ENCODE results near the gene LTO1. TPM values are rescaled to one million over a fixed set of nuclear protein-coding genes. Genes with fewer than 3 reads are reported as not detected.

Gene LTO1
- total RNA-seq, 1 donor from 2014 or later, result 24.4 TPM

DNA sequence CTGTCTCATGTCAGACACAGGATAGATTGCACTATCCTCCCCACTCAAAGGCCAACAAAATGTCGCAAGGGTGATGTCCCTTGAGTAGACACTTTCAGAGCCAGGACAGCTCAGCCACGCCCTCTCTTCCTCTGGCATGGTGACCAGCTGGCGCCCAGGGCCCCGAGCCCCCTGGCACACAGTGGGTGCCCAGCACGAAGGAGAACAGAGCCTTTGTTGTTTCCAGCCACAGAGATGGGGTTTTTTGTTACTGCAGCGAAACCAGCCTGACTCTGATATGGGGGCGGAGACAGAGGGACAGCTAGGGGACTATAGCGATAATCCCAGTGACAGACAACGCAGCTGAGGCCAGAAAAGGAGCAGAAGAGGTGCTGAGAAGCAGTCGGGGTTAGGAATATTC lies 57.5 kb downstream of the LTO1 start:
- Mint-ChIP-seq H3K9me3 (no peaks in the 10 kb centered on the region), H3K4me3 (ENCODE audit: low read depth) (no peak overlapping the region), H3K4me1 (ENCODE audit: low read depth) (no peaks in the 10 kb centered on the region), H3K27me3 (ENCODE audit: low read depth) (peaks cover 5% of the 10 kb centered on the region), H3K36me3 (ENCODE audit: low read depth) (no peaks in the 10 kb centered on the region), H3K27ac (no peak overlapping the region)
- no peak for DNase-seq (ENCODE audit: low spot score)
- intact Hi-C loops (cut with micrococcal nuclease), result no loop called here

DNA sequence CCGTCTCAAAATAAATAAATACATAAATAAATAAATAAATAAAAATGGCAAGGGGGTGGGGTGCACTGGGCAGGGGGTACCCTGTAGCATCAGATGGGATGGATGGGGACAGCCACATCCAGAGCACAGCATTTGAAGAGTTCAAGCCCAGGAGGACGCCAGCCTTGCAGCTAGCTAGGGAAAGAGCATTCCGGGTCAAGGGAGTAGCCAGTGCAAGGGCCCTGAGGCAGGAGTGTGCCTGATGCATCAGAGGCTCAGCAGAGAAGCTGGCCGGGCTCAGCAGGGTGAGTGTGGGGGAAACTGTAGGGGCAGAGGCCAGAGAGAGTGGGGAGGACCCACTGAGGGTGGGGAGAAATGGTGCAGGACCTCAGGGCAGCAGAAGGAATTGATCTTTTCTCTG lies 57.9 kb downstream of the LTO1 start:
- intact Hi-C loops (cut with micrococcal nuclease), result no loop called here
- no peaks in the 10 kb centered on the region for H3K9me3 Mint-ChIP-seq
- H3K4me1 Mint-ChIP-seq (ENCODE audit: low read depth), result no peaks in the 10 kb centered on the region
- no peaks in the 10 kb centered on the region for H3K36me3 Mint-ChIP-seq (ENCODE audit: low read depth)
- DNase-seq (ENCODE audit: low spot score), result no peak
- no peak overlapping the region for H3K4me3 Mint-ChIP-seq (ENCODE audit: low read depth)
- no peak overlapping the region for H3K27ac Mint-ChIP-seq
- peaks cover 5% of the 10 kb centered on the region for H3K27me3 Mint-ChIP-seq (ENCODE audit: low read depth)

Other genes with a start within 250 kb of the LTO1 start
- not detected in 2 replicates for gene LINC01488, start 193.7 kb downstream of the LTO1 start, total RNA-seq
- gene CCND1, start 34.2 kb downstream of the LTO1 start, total RNA-seq, result 1.2 and 2.1 TPM in 2 replicates
- not detected in 2 replicates for gene FGF19, start 28.7 kb upstream of the LTO1 start, total RNA-seq
- not detected in 2 replicates for gene FGF4, start 100.0 kb upstream of the LTO1 start, total RNA-seq
- gene FGF3, start 144.1 kb upstream of the LTO1 start, total RNA-seq, result not detected in 2 replicates

Data from activated T-helper 2 cell treated with anti-CD3 and anti-CD28 coated beads, Interferon-gamma antibody, Interleukin-2, Interleukin-4, amounts not matched to agents 10 μg/mL and 5 μg/mL and 100 μg/mL, durations not matched to agents 14 hours and 24 hours and 36 hours (primary cell).